KMS-11 (cell line): ENCODE data around the gene POLN.
"Not testable (repeated sequence)": the region's sequence is repeated elsewhere in the genome, so short reads cannot be mapped to it uniquely, and the experiment has no call there.

Source experiments
- H2AFZ ChIP-seq: fragments of 200-600 bp; sonication (generic); 2 replicates; pipeline ENCODE4 v1.6.1; 2016; ENCODE audit warnings: antibody characterized with exemption, mixed run types, low read depth
- H3K27ac ChIP-seq: fragments of 200-600 bp; sonication (generic); 2 replicates; pipeline ENCODE4 v1.6.1; 2016; ENCODE audit warnings: mild to moderate bottlenecking, mixed run types
- H3K27me3 ChIP-seq: fragments of 200-600 bp; sonication (generic); 2 replicates; pipeline ENCODE4 v1.6.1; 2017; ENCODE audit warnings: mild to moderate bottlenecking, low read depth, mixed run types, moderate library complexity; ENCODE audit not compliant: insufficient read depth
- H3K36me3 ChIP-seq: fragments of 200-600 bp; sonication (generic); 2 replicates; pipeline ENCODE4 v1.6.1; 2017; ENCODE audit warnings: mild to moderate bottlenecking, mixed run types; ENCODE audit not compliant: insufficient read depth
- H3K4me1 ChIP-seq: fragments of 200-600 bp; sonication (generic); 2 replicates; pipeline ENCODE4 v1.6.1; 2016; ENCODE audit warnings: mild to moderate bottlenecking, low read depth, mixed run types; ENCODE audit not compliant: poor library complexity, severe bottlenecking
- H3K4me2 ChIP-seq: fragments of 200-600 bp; sonication (generic); 2 replicates; pipeline ENCODE4 v1.7.0; 2016; ENCODE audit warnings: mild to moderate bottlenecking, mixed run types
- H3K4me3 ChIP-seq: fragments of 200-600 bp; sonication (generic); IDR thresholded peaks from 2 replicates; pipeline ENCODE4 v1.6.1; 2017; ENCODE audit warnings: low read depth, low read length, mixed read lengths; ENCODE audit not compliant: insufficient read depth
- H3K79me2 ChIP-seq: fragments of 200-600 bp; sonication (generic); 2 replicates; pipeline ENCODE4 v1.6.1; 2016; ENCODE audit warnings: low read depth, mixed run types; ENCODE audit not compliant: insufficient read depth
- H3K9ac ChIP-seq: fragments of 200-600 bp; sonication (generic); 2 replicates; pipeline ENCODE4 v1.6.1; 2016; ENCODE audit warnings: mild to moderate bottlenecking, mixed run types
- H4K20me1 ChIP-seq: fragments of 200-600 bp; sonication (generic); 2 replicates; pipeline ENCODE4 v1.6.1; 2016; ENCODE audit warnings: mild to moderate bottlenecking, mixed run types; ENCODE audit not compliant: insufficient read depth
- CTCF ChIP-seq: fragments of 200-600 bp; sonication (generic); conservative IDR thresholded peaks from 2 replicates; pipeline ENCODE4 v1.6.1; 2017; ENCODE audit warnings: low read depth, mild to moderate bottlenecking, antibody characterized with exemption, low read length, moderate library complexity, mixed read lengths

POLN gene

GRCh38 chr4:2275546-2276251 lies 33.8 kb upstream of the POLN start:
- no peaks in the 10 kb centered on the region for H3K79me2 ChIP-seq
- no peak for TF ChIP-seq CTCF
- no peaks in the 10 kb centered on the region for H3K27me3 ChIP-seq
- H3K9ac ChIP-seq = no peak overlapping the region
- no peak overlapping the region for H3K4me3 ChIP-seq
- H3K4me2 ChIP-seq = no peak overlapping the region
- H3K4me1 ChIP-seq = no peaks in the 10 kb centered on the region
- no peak overlapping the region for H3K27ac ChIP-seq
- H4K20me1 ChIP-seq = no peaks in the 10 kb centered on the region
- no peaks in the 10 kb centered on the region for H3K36me3 ChIP-seq
- H2AFZ ChIP-seq = no peak overlapping the region

- not testable (repeated sequence) for H3K36me3 ChIP-seq, H2AFZ ChIP-seq, H3K4me2 ChIP-seq, H3K79me2 ChIP-seq, H3K4me3 ChIP-seq, H3K27ac ChIP-seq, H4K20me1 ChIP-seq, H3K9ac ChIP-seq, H3K27me3 ChIP-seq, H3K4me1 ChIP-seq
Measured at GRCh38 chr4:2275044-2275397, 33.1 kb upstream of the POLN start.

DNA sequence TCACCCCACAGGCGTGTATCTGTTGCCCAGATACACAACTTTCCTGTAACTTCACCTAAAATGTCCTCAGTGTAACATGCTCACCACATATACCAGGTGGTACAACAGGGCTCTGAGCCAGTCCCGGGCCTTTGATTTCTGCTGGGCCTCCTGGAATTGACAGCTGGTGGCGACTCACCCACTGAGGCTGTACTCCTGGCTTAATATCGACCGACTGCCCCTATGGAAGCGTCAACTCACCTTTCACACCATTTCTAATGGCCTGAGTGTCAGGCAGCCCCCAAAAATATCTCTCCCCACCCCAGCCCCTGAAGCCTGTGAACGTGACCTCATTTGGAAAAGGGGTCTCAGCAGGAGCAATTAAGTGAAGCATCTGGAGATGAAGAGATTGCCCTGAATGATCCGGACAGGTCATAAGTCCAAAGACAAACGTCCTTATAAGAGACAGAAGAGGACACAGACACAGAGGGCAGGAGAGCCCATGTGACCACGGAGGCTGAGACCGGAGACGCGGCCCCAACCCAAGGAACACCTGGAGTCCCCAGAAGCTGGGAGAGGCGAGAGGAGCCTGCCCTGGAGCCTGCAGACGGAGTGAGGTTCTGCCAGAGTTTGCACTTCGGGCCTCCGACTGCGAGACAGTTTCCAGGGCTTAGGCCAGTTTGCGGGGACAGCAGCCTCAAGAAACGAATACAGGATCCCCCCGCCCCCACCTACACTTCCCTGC lies 32.6 kb upstream of the POLN start:
- Histone ChIP-seq H3K36me3 (no peaks in the 10 kb centered on the region), H3K9ac (no peak overlapping the region), H2AFZ (no peak overlapping the region), H3K4me1 (no peaks in the 10 kb centered on the region), H3K4me2 (no peak overlapping the region), H3K79me2 (no peaks in the 10 kb centered on the region), H3K27me3 (no peaks in the 10 kb centered on the region), H3K4me3 (no peak overlapping the region), H4K20me1 (no peaks in the 10 kb centered on the region), H3K27ac (no peak overlapping the region)
- TF ChIP-seq CTCF = no peak

- H3K36me3 ChIP-seq = no peaks in the 10 kb centered on the region
- no peaks in the 10 kb centered on the region for H3K4me1 ChIP-seq
- TF ChIP-seq CTCF = no peak
- no peak overlapping the region for H3K27ac ChIP-seq
- H3K79me2 ChIP-seq = no peaks in the 10 kb centered on the region
- no peak overlapping the region for H2AFZ ChIP-seq
- H3K4me2 ChIP-seq = no peak overlapping the region
- H3K4me3 ChIP-seq = no peak overlapping the region
- H3K9ac ChIP-seq = no peak overlapping the region
- H4K20me1 ChIP-seq = no peaks in the 10 kb centered on the region
- no peaks in the 10 kb centered on the region for H3K27me3 ChIP-seq
Measured at GRCh38 chr4:2273657-2274319, 31.9 kb upstream of the POLN start.
